Ureter (tissue), 1 donor: ENCODE data around the gene EML3. TPM values are rescaled to one million over a fixed set of nuclear protein-coding genes. Genes with fewer than 3 reads are reported as not detected.
A peak's percentile ranks its signal among the peaks of the same experiment; 100 is the strongest.
"Not testable (repeated sequence)": the region's sequence is repeated elsewhere in the genome, so short reads cannot be mapped to it uniquely, and the experiment has no call there.

Source experiments
- DNase-seq: peaks from one replicate; pipeline ENCODE4 v3.0.0-alpha.2; 2020; ENCODE audit warnings: low spot score
- total RNA-seq: library from RNA; stranded (reverse); gene quantifications from one replicate; pipeline ENCODE4 v1.2.4, GENCODE V29; 2023
- donor health status: DM: yes; HTN: yes; CAD: no.

Gene EML3
- total RNA-seq = 83.2 TPM

- DNase-seq = peak; percentile 94
These were observed at the start of gene EML3, which contains the start of gene ROM1 for GRCh38 chr11:62612366-62613290. TSS of gene EML3 (minus strand) at chr11:62612775. CDS start at chr11:62612457, 318 bp downstream. TSS of gene ROM1 (plus strand) at chr11:62613257. CDS start at chr11:62613282, 25 bp downstream.

GRCh38 chr11:62656796-62657429 is 44.3 kb upstream of the EML3 start:
- no peak for DNase-seq

- DNase-seq = no peak
These were observed 41.7 kb upstream of the EML3 start for GRCh38 chr11:62654297-62654696.

- no peak for DNase-seq
These were observed 39.8 kb upstream of the EML3 start for GRCh38 chr11:62652161-62653006.

GRCh38 chr11:62650283-62650682 is 37.7 kb upstream of the EML3 start:
- not testable (repeated sequence) for DNase-seq

GRCh38 chr11:62649486-62649885 is 36.9 kb upstream of the EML3 start:
- DNase-seq = no peak

GRCh38 chr11:62648967-62649364 is 36.4 kb upstream of the EML3 start:
- no peak for DNase-seq

- DNase-seq = no peak
These were observed 35.8 kb upstream of the EML3 start for GRCh38 chr11:62648185-62648966.

- no peak for DNase-seq
These were observed 35.0 kb upstream of the EML3 start for GRCh38 chr11:62647609-62648005.

GRCh38 chr11:62646825-62647608 is 34.4 kb upstream of the EML3 start:
- DNase-seq = peak; percentile 52

GRCh38 chr11:62645946-62646824 is 33.6 kb upstream of the EML3 start, which contains the start of gene GANAB:
TSS of gene GANAB (minus strand) at chr11:62646613. CDS start at chr11:62646599, 14 bp downstream.
- DNase-seq = peak; percentile 100

- no peak for DNase-seq
These were observed 33.0 kb upstream of the EML3 start for GRCh38 chr11:62645671-62645945.

- no peak for DNase-seq
These were observed 31.6 kb upstream of the EML3 start for GRCh38 chr11:62644220-62644619.

GRCh38 chr11:62632492-62632891 is 19.9 kb upstream of the EML3 start:
- no peak for DNase-seq

- no peak for DNase-seq
These were observed 15.1 kb upstream of the EML3 start for GRCh38 chr11:62627713-62628112.

- no peak for DNase-seq
These were observed 10.0 kb upstream of the EML3 start for GRCh38 chr11:62622476-62623089.

- DNase-seq = peak; percentile 99
These were observed 9.2 kb upstream of the EML3 start, which contains the start of gene B3GAT3 for GRCh38 chr11:62621567-62622470. TSS of gene B3GAT3 (minus strand) at chr11:62621986. CDS start at chr11:62621947, 39 bp downstream.
